ENCODE measurements around the gene IGF2R.

IGF2R gene

GRCh38 chr6:159969204-159969912 lies 476 bp downstream of the IGF2R start:
- no peak for TF ChIP-seq CTCF (conservative IDR thresholded peaks at IDR 0.05; ENCODE audit: low read depth)
- ChIA-PET POLR2A (ENCODE audit: low non-redundant PET) (no interaction called here), CTCF (interaction anchor here (0.5 kb wide), 1 partner anchor 75 kb away, joined by 3 read pairs; no protein-coding TSS in a partner anchor)
- no peak for DNase-seq (ENCODE audit: low spot score)
- peak overlapping the region; percentile 87 for H3K27ac ChIP-seq

- POLR2A ChIA-PET (ENCODE audit: low non-redundant PET) = interaction anchor here (0.9 kb wide), 1 partner anchor 272 kb away, joined by 3 read pairs; no protein-coding TSS in a partner anchor
- TF ChIP-seq CTCF (conservative IDR thresholded peaks at IDR 0.05; ENCODE audit: low read depth) = no peak
- H3K27ac ChIP-seq = peak overlapping the region; percentile 87
- CTCF ChIA-PET = no interaction called here
- peak; percentile 73 for DNase-seq (ENCODE audit: low spot score)
Measured at GRCh38 chr6:159969921-159970320, 1.0 kb downstream of the IGF2R start.

GRCh38 chr6:159970659-159971063 lies 1.8 kb downstream of the IGF2R start:
- CTCF ChIA-PET = no interaction called here
- DNase-seq (ENCODE audit: low spot score) = no peak
- TF ChIP-seq CTCF (conservative IDR thresholded peaks at IDR 0.05; ENCODE audit: low read depth) = no peak
- POLR2A ChIA-PET (ENCODE audit: low non-redundant PET) = interaction anchor here (0.9 kb wide), 1 partner anchor 272 kb away, joined by 3 read pairs; no protein-coding TSS in a partner anchor
- H3K27ac ChIP-seq = 0 out of 2 replicates have a peak overlapping the region, but pooled peaks have one; percentile 14

- H3K27ac ChIP-seq = no peak overlapping the region
- ChIA-PET POLR2A (ENCODE audit: low non-redundant PET) (no interaction called here), CTCF (no interaction called here)
- no peak for TF ChIP-seq CTCF (conservative IDR thresholded peaks at IDR 0.05; ENCODE audit: low read depth)
- no peak for DNase-seq (ENCODE audit: low spot score)
Measured at GRCh38 chr6:159971341-159972178, 2.7 kb downstream of the IGF2R start.

GRCh38 chr6:159972506-159973268 lies 3.8 kb downstream of the IGF2R start:
- H3K27ac ChIP-seq = 0 out of 2 replicates have a peak overlapping the region, but pooled peaks have one; percentile 18
- TF ChIP-seq CTCF (conservative IDR thresholded peaks at IDR 0.05; ENCODE audit: low read depth) = no peak
- ChIA-PET POLR2A (ENCODE audit: low non-redundant PET) (no interaction called here), CTCF (no interaction called here)
- no peak for DNase-seq (ENCODE audit: low spot score)

GRCh38 chr6:159973406-159973805 lies 4.5 kb downstream of the IGF2R start:
- no peak for DNase-seq (ENCODE audit: low spot score)

More at GRCh38 chr6:159973406-159973805, 4.5 kb downstream of the IGF2R start:
- ChIA-PET POLR2A (ENCODE audit: low non-redundant PET) (no interaction called here), CTCF (no interaction called here)
- no peak for TF ChIP-seq CTCF (conservative IDR thresholded peaks at IDR 0.05; ENCODE audit: low read depth)
- no peak overlapping the region for H3K27ac ChIP-seq
